ENCODE measurements around the gene PTPRCAP.

- TF ChIP-seq ZNF114 (CRISPR knock-in tag; IDR thresholded peaks at IDR 0.05) (no peak), CTCF (conservative IDR thresholded peaks at IDR 0.05; ENCODE audit: low read depth in 2 of 2) (no peak), POLR2AphosphoS5 (IDR thresholded peaks at IDR 0.05; ENCODE audit: low read depth) (no peak), EZH2 (IDR thresholded peaks at IDR 0.05; ENCODE audit: low read depth, unreplicated experiment) (no peak), CREB1 (CRISPR knock-in tag; IDR thresholded peaks at IDR 0.05; ENCODE audit: low read depth) (no peak), REST (IDR thresholded peaks at IDR 0.05; ENCODE audit: unreplicated experiment) (no peak), ETS1 (IDR thresholded peaks at IDR 0.05) (0 out of 2 replicates have a peak, but pooled peaks have one; percentile 23), JUNB (IDR thresholded peaks at IDR 0.05; ENCODE audit: unreplicated experiment) (no peak), EZH2phosphoT487 (IDR thresholded peaks at IDR 0.05; ENCODE audit: unreplicated experiment) (no peak), NANOG (IDR thresholded peaks at IDR 0.05; ENCODE audit: borderline replicate concordance) (no peak), ZNF331 (CRISPR knock-in tag; IDR thresholded peaks at IDR 0.05; ENCODE audit: low read depth) (no peak)
Observed at GRCh38 chr11:67437082-67437808, at the start of gene PTPRCAP.
